GM18499 (cell line): ENCODE results near the gene KCNE2.
"Not testable (repeated sequence)": the region's sequence is repeated elsewhere in the genome, so short reads cannot be mapped to it uniquely, and the experiment has no call there.

ENCODE experiments used
- ATAC-seq: cut with Tn5 transposase; IDR thresholded peaks from one replicate; pipeline ENCODE4 v1.9.1; 2021; ENCODE audit warnings: moderate number of reproducible peaks; ENCODE audit not compliant: insufficient read depth, unreplicated experiment

Gene KCNE2

DNA sequence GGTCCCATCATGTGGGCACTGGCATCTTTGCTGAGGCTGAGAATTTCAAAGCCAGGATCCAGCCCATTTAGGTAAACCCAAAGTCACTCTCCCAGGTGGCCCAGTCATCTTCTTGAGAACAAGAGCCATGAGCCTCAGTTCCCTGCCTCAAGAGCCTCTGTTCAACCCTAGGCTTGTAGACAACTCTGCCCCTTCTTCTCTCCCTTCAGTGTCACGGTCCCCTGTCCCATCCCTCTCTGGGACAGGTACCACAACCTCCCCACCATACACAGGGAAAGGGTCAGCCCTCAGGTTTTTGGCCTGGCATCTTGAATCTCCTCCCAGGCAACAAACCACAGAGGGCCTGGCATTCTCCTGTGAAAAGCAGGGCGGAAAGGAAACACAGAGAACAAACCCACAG lies 41.9 kb downstream of the KCNE2 start:
- not testable (repeated sequence) for ATAC-seq

DNA sequence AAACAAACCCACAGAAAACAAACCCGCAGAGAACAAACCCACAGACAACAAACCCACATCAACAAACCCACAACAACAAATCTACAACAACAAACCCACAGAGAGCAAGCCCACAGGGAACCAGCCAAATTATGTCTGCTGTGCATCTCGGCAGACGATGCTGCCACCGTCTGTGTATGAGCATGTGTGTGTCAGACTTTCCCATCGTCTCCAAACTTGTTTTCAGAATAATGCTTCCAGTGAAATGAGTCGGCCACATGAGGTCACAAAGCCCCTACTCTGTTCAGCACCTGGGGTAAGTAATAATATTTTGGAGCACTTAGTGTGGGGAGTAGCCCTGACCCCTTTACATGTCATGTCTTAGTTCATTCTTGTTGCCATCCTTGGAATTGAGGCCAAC lies 42.3 kb downstream of the KCNE2 start:
- ATAC-seq: not testable (repeated sequence)

DNA sequence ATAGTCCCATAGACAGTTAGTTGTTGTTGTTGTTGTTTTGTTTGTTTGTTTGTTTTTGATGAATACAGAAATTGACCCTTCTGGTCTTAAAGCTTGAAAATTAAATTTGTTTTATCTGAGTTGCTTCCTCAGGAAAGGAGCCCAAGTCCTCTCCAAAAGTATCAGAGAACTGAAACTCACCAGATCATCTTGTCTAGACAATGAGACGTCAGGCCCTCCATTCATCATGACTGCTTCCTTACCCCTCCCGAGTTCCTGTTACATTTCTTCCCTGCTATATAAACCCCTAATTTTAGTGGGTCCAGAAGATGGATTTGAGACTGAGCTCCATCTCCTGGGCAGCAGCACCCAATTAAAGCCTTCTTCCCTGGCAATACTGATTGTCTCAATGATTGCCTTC lies 42.9 kb downstream of the KCNE2 start:
- ATAC-seq: not testable (repeated sequence)

DNA sequence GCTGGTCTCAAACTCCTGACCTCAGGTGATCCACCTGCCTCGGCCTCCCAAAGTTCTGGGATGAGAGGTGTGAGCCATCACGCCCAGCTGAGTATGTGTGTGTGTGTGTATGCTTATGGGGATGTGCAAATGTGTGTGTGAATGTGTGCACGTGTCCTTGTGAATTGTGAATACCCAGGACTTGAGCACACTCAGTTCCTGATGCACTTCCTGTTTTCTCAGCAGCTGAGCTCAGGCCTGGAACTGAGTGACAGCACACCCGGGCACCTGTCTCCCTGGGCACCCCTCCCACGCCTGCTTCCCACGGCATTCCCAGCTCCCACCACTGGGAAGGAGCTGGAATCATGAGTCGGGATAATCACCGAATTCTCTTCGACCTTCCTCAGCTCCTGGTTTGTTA lies 43.5 kb downstream of the KCNE2 start:
- not testable (repeated sequence) for ATAC-seq

DNA sequence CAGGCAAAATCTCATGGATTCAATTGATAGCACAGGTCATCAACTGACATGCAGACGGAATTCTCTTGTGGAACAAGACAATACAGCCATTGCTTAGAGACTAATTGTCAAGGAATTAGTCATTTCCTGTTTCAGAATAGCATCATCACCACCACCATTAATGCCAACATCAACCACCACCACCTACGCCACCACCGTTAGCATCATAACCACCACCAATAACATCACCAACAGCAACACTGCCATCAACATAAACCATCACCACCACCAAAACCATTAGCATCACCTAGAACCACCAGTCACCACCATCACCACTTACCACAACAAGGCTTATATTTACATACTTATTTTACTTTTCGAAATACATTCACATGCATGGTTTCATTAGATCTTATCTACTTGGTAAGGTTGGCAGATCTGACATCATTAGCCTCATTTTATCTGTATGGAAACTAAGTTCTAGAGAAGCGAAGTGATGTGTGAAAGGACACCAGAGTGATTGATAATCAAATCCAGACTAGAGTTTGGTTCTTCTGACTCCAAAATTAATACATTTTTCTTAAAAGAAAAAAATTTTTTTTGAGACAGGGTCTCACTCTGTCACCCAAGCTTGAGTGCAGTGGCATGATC lies 53.8 kb downstream of the KCNE2 start:
- ATAC-seq: not testable (repeated sequence)
